ENCODE data around the gene HAUS8. TPM values are rescaled to one million over a fixed set of nuclear protein-coding genes. Genes with fewer than 3 reads are reported as not detected.

The HAUS8 gene
- total and polyA plus RNA-seq, 2 experiments from 2014 or later = 11.5 to 14.2 TPM

- no peak overlapping the region for H3K27ac ChIP-seq
- no peaks in the 10 kb centered on the region for H3K27me3 ChIP-seq
Measured at GRCh38 chr19:17116996-17117702, 41.9 kb upstream of the HAUS8 start.

GRCh38 chr19:17114414-17114831, 39.2 kb upstream of the HAUS8 start:
- no peaks in the 10 kb centered on the region for H3K36me3 ChIP-seq
- no peaks in the 10 kb centered on the region for H3K27me3 ChIP-seq
- peaks cover 3% of the 10 kb centered on the region for H3K4me1 ChIP-seq (ENCODE audit: low read depth)
- H3K27ac ChIP-seq = no peak overlapping the region
- no peak for TF ChIP-seq CTCF (IDR thresholded peaks at IDR 0.05; ENCODE audit: low read depth, low read length)
- H3K9me3 ChIP-seq (ENCODE audit: low read depth) = no peaks in the 10 kb centered on the region
- no peak for DNase-seq (ENCODE audit: low read depth in 1 of 2, low spot score in 1 of 2)
- no peak overlapping the region for H3K4me3 ChIP-seq

More at GRCh38 chr19:17116996-17117702, 41.9 kb upstream of the HAUS8 start:
- no peak for TF ChIP-seq CTCF (IDR thresholded peaks at IDR 0.05; ENCODE audit: low read depth, low read length)
- Histone ChIP-seq H3K4me1 (ENCODE audit: low read depth) (peaks cover 3% of the 10 kb centered on the region), H3K9me3 (ENCODE audit: low read depth) (no peaks in the 10 kb centered on the region), H3K4me3 (no peak overlapping the region), H3K36me3 (no peaks in the 10 kb centered on the region)
- DNase-seq (ENCODE audit: low read depth in 1 of 2, low spot score in 1 of 2) = no peak

- no peak for TF ChIP-seq CTCF (IDR thresholded peaks at IDR 0.05; ENCODE audit: low read depth, low read length)
- peaks cover 3% of the 10 kb centered on the region for H3K4me1 ChIP-seq (ENCODE audit: low read depth)
- H3K36me3 ChIP-seq = no peaks in the 10 kb centered on the region
- no peak overlapping the region for H3K4me3 ChIP-seq
- no peak overlapping the region for H3K27ac ChIP-seq
- H3K27me3 ChIP-seq = no peaks in the 10 kb centered on the region
- DNase-seq (ENCODE audit: low read depth in 1 of 2, low spot score in 1 of 2) = no peak
- no peaks in the 10 kb centered on the region for H3K9me3 ChIP-seq (ENCODE audit: low read depth)
Measured at GRCh38 chr19:17113127-17113785, 38.0 kb upstream of the HAUS8 start.

DNA sequence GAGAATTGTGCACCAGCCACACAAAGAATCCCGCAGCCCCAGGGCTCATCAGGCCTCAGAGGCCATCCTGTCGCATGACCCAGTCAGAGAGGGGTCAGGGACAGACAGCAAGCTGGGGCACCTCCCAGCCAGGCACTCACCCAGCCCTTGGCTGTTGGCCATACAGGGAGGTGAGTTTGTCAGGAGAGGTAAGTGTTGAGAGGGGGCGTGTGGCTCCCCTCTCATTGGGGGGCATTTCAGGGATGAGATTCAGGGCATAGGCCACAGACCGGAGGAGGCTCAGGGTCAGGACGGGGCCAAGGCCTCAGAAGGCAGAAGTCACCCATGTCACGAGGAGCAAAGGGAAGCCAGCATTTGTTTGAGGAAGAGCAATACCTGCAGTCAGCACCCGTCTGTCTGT, 37.4 kb upstream of the HAUS8 start:
- no peak for TF ChIP-seq CTCF (IDR thresholded peaks at IDR 0.05; ENCODE audit: low read depth, low read length)
- Histone ChIP-seq H3K4me3 (no peak overlapping the region), H3K4me1 (ENCODE audit: low read depth) (peaks cover 3% of the 10 kb centered on the region), H3K27ac (no peak overlapping the region), H3K36me3 (no peaks in the 10 kb centered on the region), H3K27me3 (no peaks in the 10 kb centered on the region), H3K9me3 (ENCODE audit: low read depth) (no peaks in the 10 kb centered on the region)
- no peak for DNase-seq (ENCODE audit: low read depth in 1 of 2, low spot score in 1 of 2)

DNA sequence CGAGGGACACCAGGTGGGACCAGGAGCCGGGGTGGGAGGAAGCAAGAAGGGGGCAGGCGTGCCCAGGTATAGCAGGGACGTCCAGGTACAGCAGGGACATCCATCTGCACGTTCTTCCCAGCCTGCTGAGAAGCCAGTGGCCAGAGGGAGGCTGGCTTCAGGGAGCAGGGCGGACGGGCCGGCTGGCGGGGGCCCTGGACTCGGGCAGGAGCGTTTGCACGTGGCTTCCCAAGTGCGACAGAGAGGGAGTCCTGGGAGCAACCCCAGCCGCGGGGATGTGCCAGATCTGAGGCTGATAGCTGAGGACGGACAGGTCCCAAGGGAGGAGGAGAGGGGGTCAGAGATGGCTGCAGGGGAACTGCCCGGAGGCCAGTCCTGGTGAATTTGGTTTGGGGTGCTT, 37.0 kb upstream of the HAUS8 start:
- no peak for DNase-seq (ENCODE audit: low read depth in 1 of 2, low spot score in 1 of 2)
- Histone ChIP-seq H3K27me3 (no peaks in the 10 kb centered on the region), H3K36me3 (no peaks in the 10 kb centered on the region), H3K9me3 (ENCODE audit: low read depth) (no peaks in the 10 kb centered on the region), H3K27ac (no peak overlapping the region), H3K4me3 (no peak overlapping the region), H3K4me1 (ENCODE audit: low read depth) (peaks cover 3% of the 10 kb centered on the region)
- TF ChIP-seq CTCF (IDR thresholded peaks at IDR 0.05; ENCODE audit: low read depth, low read length) = no peak
